GM21447 (cell line): ENCODE data around the gene ITIH4.

Source experiments
- ATAC-seq: cut with Tn5 transposase; IDR thresholded peaks from one replicate; pipeline ENCODE4 v1.9.1; 2021; ENCODE audit not compliant: unreplicated experiment

ITIH4 gene

DNA sequence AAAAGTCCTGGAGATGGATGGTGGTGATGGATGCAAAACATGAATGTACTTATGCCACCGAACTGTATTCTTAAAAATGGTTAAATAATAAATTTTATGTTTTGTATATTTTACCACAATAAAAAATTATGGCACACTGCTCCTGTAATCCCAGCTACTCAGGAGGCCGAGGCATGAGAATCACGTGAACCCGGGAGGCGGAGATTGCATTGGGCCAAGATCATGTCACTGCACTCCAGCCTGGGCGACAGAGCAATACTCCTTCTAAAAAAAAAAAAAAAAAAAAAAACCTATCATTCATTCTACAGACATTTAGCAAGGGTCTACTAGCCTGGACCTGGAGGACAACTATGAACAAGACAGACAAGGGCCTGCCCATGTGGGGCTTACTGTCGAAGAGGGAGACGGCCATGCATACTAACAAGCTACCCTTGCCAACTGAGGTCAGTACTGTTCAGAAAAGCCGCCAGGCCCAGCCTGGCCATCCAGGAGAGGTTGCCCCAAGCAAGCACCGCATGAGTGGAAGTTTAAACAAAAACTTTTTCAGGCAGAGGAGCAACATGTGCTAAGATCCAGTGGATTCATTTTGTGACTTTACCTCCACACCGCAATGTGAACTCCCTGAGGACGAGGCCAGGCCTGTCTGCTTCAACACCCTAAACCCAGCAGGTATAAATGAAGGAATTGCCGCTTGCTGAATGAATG is 57.0 kb downstream of the ITIH4 start:
- ATAC-seq, result no peak

- no peak for ATAC-seq
Measured at GRCh38 chr3:52771702-52772101, 58.8 kb downstream of the ITIH4 start.

GRCh38 chr3:52771334-52771681 is 59.2 kb downstream of the ITIH4 start:
- no peak for ATAC-seq

DNA sequence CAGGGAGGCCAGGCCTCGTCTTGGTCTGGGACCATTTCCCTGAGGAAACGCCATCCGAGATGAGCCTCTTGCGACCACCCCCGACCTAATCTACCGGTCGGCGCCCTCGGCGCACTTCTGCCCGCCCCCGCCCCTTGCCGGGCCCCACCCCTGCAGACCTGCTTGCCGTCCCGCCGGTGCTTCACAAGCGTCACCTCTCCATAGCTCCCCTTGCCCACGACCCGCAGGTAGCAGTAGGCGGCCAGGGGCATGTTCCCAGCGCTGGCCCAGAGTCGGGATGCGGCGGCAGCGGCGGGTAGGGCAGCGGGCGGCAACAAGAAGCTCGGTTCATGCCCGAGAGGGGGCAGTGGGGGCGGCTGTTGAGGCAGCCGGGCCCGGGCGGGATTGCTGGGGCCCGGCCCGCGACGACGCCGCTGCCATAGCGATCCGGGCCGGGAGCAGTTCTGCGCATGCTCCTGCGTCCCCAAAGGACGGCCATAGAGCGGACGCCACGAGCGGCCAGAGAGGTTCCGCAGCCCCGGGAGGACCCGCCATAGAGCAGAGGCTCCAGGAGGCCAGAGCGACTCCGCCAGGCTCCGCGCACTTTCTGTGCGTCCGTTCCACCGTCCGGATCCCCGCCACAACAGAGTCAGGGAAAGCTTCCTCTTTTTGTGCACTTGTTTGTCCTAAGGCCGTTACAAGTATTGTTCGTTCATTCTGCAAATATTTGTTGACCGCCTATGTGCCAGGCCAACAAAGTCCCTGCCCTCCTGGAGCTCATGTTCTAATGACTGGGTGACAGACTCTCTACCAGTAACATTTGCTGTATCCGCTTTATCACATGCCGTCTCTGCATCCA is 59.8 kb downstream of the ITIH4 start, which contains the start of gene NEK4:
Gene NEK4 (minus strand): TSS at position 445 of the 838 bp plus-strand sequence. CDS start 194 bp downstream, at position 251.
- ATAC-seq, result peak; percentile 98

GRCh38 chr3:52769786-52770455 is 60.6 kb downstream of the ITIH4 start:
- no peak for ATAC-seq

- ATAC-seq, result no peak
Measured at GRCh38 chr3:52763466-52763865, 67.0 kb downstream of the ITIH4 start.
